Lower lobe of right lung (tissue), 2 donors: ENCODE results near the gene TNFRSF13B. TPM values are rescaled to one million over a fixed set of nuclear protein-coding genes. Genes with fewer than 3 reads are reported as not detected.

Experiments used
- ATAC-seq, 2 donors: fragments of 200-7000 bp; cut with Tn5 transposase; one replicate each; pipeline ENCODE4 v1.9.1; 2020 to 2022; ENCODE audit warnings: mild to moderate bottlenecking in 2 of 2, moderate library complexity in 2 of 2
- DNase-seq: peaks from one replicate; pipeline ENCODE4 v3.0.0-alpha.2; 2020
- H3K27ac ChIP-seq: fragments of 200-600 bp; one replicate; pipeline ENCODE4 v1.8.0; 2022
- H3K27me3 ChIP-seq: fragments of 200-600 bp; one replicate; pipeline ENCODE4 v1.8.0; 2022; ENCODE audit warnings: low read depth
- H3K36me3 ChIP-seq: fragments of 200-600 bp; one replicate; pipeline ENCODE4 v1.8.0; 2022; ENCODE audit warnings: mild to moderate bottlenecking
- H3K4me1 ChIP-seq: fragments of 200-600 bp; one replicate; pipeline ENCODE4 v1.8.0; 2022
- H3K4me3 ChIP-seq: fragments of 200-600 bp; one replicate; pipeline ENCODE4 v1.8.0; 2022; ENCODE audit warnings: mild to moderate bottlenecking
- H3K9me3 ChIP-seq: fragments of 200-600 bp; one replicate; pipeline ENCODE4 v1.8.0; 2022
- CTCF ChIP-seq: fragments of 200-600 bp; IDR thresholded peaks from one replicate; pipeline ENCODE4 v1.8.0; 2022; ENCODE audit warnings: antibody characterized with exemption, mild to moderate bottlenecking
- intact Hi-C: fragments of 100-400 bp; cut with DNase I; formaldehyde crosslinking; loops from one replicate; pipeline ENCODE4 v1.11.0; 2022
- total RNA-seq: library from RNA; stranded (reverse); fragmentation: NEBNext Ultra II Directional; extraction: Animal tissue kit (Norgen Biotek cat#: 25700); gene quantifications from one replicate; pipeline ENCODE4 v1.2.1, GENCODE V29; 2021
- donor health status: DM: no; HTN: yes; CAD: no; lungs with severe emphysema.

Gene TNFRSF13B
- total RNA-seq, 1 donor from 2014 or later: 0.27 TPM

GRCh38 chr17:16988749-16989229, 16.9 kb upstream of the TNFRSF13B start:
- Histone ChIP-seq H3K27ac (peak overlapping the region; percentile 70), H3K27me3 (no peaks in the 10 kb centered on the region), H3K4me3 (no peak overlapping the region), H3K9me3 (no peaks in the 10 kb centered on the region), H3K36me3 (no peaks in the 10 kb centered on the region), H3K4me1 (peaks cover 29% of the 10 kb centered on the region)
- DNase-seq (no peak), ATAC-seq (no peak)
- intact Hi-C loops: no loop called here
- TF ChIP-seq CTCF: no peak

- Histone ChIP-seq H3K36me3 (no peaks in the 10 kb centered on the region), H3K4me1 (peaks cover 29% of the 10 kb centered on the region), H3K27me3 (no peaks in the 10 kb centered on the region), H3K9me3 (no peaks in the 10 kb centered on the region), H3K4me3 (no peak overlapping the region), H3K27ac (peak overlapping the region; percentile 70)
- intact Hi-C loops: no loop called here
- DNase-seq: peak; percentile 81
- peak; percentile 73 to 83 for ATAC-seq
- no peak for TF ChIP-seq CTCF
Measured at GRCh38 chr17:16987830-16988601, 16.1 kb upstream of the TNFRSF13B start.

- intact Hi-C loops: no loop called here
- DNase-seq: no peak
- H3K27ac ChIP-seq: no peak overlapping the region
Measured at GRCh38 chr17:16987066-16987829, 15.3 kb upstream of the TNFRSF13B start.

GRCh38 chr17:16986391-16986790, 14.5 kb upstream of the TNFRSF13B start:
- no peak for DNase-seq
- no peaks in the 10 kb centered on the region for H3K27me3 ChIP-seq
- peaks cover 27% of the 10 kb centered on the region for H3K4me1 ChIP-seq
- H3K9me3 ChIP-seq: no peaks in the 10 kb centered on the region
- no peak overlapping the region for H3K27ac ChIP-seq
- no peak for TF ChIP-seq CTCF
- ATAC-seq: no peak
- H3K4me3 ChIP-seq: no peak overlapping the region
- no peaks in the 10 kb centered on the region for H3K36me3 ChIP-seq
- intact Hi-C loops: no loop called here

More at GRCh38 chr17:16987066-16987829, 15.3 kb upstream of the TNFRSF13B start:
- Histone ChIP-seq H3K4me3 (no peak overlapping the region), H3K27me3 (no peaks in the 10 kb centered on the region), H3K36me3 (no peaks in the 10 kb centered on the region), H3K9me3 (no peaks in the 10 kb centered on the region), H3K4me1 (peaks cover 29% of the 10 kb centered on the region)
- TF ChIP-seq CTCF: no peak
- ATAC-seq: no peak

GRCh38 chr17:16981928-16982327, 10.0 kb upstream of the TNFRSF13B start:
- Histone ChIP-seq H3K27me3 (no peaks in the 10 kb centered on the region), H3K4me3 (no peak overlapping the region), H3K4me1 (no peaks in the 10 kb centered on the region), H3K36me3 (no peaks in the 10 kb centered on the region), H3K27ac (no peak overlapping the region), H3K9me3 (no peaks in the 10 kb centered on the region)
- intact Hi-C loops: no loop called here
- DNase-seq (no peak), ATAC-seq (no peak)
- TF ChIP-seq CTCF: no peak
